CD4-positive, alpha-beta T cell treated with Interleukin-1 beta for 1 hour (primary cell): ENCODE results near the gene XIRP1.
"Not testable (repeated sequence)": the region's sequence is repeated elsewhere in the genome, so short reads cannot be mapped to it uniquely, and the experiment has no call there.

Experiments used
- DNase-seq, 2 donors: peaks; one replicate each; pipeline ENCODE4 v3.0.0-alpha.2; 2020 to 2022

XIRP1 gene, protein sequence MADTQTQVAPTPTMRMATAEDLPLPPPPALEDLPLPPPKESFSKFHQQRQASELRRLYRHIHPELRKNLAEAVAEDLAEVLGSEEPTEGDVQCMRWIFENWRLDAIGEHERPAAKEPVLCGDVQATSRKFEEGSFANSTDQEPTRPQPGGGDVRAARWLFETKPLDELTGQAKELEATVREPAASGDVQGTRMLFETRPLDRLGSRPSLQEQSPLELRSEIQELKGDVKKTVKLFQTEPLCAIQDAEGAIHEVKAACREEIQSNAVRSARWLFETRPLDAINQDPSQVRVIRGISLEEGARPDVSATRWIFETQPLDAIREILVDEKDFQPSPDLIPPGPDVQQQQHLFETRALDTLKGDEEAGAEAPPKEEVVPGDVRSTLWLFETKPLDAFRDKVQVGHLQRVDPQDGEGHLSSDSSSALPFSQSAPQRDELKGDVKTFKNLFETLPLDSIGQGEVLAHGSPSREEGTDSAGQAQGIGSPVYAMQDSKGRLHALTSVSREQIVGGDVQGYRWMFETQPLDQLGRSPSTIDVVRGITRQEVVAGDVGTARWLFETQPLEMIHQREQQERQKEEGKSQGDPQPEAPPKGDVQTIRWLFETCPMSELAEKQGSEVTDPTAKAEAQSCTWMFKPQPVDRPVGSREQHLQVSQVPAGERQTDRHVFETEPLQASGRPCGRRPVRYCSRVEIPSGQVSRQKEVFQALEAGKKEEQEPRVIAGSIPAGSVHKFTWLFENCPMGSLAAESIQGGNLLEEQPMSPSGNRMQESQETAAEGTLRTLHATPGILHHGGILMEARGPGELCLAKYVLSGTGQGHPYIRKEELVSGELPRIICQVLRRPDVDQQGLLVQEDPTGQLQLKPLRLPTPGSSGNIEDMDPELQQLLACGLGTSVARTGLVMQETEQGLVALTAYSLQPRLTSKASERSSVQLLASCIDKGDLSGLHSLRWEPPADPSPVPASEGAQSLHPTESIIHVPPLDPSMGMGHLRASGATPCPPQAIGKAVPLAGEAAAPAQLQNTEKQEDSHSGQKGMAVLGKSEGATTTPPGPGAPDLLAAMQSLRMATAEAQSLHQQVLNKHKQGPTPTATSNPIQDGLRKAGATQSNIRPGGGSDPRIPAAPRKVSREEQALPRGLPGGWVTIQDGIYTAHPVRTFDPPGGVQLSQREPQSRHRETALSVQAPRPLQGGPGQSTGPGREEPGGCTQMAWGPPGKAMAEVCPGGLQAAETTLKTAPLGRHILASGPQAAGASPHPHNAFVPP (N-terminal part only)

DNA sequence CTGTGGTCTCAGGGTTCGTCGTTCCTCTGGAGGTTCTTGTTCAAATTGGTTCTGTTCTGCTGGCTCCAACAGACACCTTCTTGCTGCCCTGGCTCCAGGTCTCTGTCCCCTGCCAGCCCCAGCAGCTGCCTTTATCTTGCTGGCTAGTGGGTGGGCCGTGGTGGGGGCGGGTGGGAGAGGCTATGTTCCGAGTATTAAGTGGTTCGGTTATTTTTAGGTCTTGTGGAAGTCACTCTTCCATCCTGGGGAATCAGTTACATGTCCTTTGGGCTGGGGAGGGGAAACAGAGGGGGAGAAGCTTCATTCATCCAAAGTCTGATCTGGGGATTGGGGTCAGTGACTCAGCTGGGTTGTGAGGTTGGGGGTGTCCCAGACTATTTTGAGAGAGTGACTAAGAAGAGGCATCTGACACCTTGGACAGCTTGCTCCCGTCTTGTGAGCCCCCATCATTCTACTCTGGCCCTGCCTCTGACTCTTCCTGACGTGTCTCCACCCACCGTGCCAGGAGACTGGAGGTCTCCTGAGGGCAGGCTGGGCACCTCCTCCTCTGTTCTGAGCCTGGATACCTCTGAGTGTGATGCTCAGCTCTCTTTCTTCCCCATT, at the start of gene XIRP1:
Gene XIRP1 (minus strand): TSS at position 106 of the 603 bp plus-strand sequence. CDS start 3,150 bp downstream, outside the sequence.
- no peak for DNase-seq

DNA sequence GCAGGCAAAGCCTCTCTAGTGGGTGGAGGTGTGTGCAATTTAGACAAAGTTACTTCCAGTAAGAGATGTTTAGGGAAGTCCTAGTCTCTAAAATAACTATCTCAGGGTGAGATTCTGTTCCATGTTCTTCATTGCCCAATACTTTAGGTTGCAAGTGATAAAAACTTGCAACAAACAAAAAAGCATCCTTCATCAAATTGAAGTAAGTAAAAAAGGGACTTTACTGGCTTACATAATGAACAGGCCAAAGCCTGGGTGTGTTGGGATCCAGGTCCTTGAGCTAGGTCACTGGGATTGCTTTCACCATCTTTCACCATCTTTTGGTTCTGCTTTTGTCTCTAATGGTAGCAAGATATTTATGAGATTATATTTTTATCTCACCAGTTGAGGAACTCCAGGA, 49.2 kb upstream of the XIRP1 start:
- DNase-seq = peak in 1 of 2 donors; percentile 14

DNA sequence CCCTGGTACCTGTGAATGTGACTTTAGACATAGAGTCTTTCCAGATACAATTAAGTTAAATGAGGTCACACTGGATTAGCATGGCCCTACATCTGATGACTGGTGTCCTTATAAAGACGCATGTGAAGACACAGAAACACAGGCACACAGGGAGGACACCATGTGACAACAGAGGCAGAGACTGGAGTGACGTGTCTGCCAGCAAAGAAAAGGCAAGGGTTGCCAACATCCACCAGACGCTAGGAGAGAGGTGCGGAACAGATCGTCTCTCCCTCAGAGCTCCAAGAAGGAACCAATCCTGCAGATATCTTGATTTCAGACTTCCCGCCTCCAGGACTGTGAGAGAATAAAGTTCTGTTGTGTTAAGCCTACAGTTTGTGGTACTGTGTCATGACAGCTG, 44.6 kb upstream of the XIRP1 start:
- no peak for DNase-seq

DNA sequence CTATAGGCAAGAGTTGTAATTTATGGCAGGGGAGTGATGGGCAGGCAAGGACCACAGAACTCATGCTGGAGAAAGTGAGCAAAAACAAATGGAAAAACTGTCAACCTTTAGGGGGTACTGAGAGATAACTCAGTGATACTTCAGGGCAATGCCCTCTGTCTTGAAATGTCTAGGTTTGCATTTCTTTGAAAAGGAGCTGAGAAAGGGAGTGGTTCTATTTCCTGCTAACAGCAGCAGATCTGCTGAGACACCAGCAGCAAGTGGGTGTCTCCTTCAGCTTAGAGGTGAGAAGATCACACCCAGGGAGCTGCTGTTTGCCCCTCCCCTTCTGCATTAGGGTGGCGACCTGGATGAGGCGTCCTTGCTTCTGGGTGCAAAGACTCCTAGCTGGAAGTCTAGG, 42.3 kb upstream of the XIRP1 start:
- peak; percentile 42 to 60 for DNase-seq

DNA sequence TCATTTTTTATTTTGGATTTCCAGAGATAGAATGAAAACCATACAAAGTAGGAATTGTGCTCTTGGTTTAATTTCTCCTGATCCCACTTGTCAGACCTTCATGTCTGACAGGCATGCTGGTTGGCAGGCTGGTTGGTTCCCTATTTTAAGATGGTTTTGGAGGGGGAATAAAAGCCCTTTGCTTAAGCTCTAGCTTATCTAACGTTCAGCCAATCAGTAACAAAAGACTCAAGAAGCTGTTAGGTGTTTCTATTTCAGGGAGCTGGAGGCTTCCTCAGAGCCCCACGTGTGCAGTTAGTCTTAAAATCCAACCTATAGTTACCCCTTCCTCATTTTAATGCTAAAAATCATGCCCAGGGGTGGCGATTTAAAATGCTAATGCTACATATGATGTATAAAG, 40.5 kb upstream of the XIRP1 start:
- no peak for DNase-seq

DNA sequence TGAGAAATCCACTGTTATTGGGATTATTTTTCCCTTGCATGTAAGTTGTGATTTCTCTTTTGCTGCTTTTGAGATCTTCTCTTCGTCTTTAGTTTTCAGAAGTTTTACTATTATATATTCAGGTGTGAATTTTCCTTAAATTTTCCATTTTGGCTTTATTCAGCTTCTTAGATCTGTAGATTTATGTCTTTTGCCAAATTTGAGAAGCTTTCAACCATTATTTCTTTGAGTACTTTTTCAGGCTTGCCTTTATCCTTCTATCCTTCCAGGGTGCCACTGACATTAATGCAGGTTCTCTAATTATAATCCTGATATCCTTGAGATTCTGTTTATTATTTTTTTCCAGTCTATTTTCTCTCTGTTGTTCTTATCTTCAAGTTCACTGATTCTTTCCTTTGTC, 38.1 kb upstream of the XIRP1 start:
- no peak for DNase-seq

DNA sequence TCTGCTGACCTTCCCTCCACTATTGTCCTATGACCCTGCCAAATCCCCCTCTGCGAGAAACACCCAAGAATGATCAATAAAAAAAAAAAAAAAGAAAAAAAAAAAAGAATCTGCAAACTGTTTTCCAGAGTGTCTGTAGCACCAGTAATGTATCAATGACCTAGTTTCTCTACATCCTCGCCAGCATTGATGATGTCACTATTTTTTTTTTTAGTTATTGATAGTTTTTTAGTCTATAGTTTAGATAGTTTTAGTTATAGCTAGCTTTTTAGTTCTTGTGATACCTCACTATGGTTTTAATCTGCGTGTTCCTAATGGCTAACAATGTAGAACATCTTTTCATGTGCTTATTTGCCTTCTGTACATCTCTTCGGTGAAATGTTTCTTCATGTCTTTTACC, 36.1 kb upstream of the XIRP1 start:
- no peak for DNase-seq

DNA sequence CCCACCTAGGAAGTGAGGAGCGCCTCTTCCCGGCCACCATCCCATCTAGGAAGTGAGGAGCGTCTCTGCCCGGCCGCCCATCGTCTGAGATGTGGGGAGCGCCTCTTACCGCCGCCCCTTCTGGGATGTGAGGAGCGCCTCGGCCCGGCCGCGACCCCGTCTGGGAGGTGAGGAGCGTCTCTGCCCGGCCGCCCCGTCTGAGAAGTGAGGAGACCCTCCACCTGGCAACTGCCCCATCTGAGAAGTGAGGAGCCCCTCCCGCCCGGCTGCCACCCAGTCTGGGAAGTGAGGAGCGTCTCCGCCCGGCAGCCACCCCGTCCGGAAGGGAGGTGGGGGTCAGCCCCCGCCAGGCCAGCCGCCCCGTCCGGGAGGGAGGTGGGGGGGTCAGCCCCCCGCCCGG, 35.2 kb upstream of the XIRP1 start:
- not testable (repeated sequence) for DNase-seq

DNA sequence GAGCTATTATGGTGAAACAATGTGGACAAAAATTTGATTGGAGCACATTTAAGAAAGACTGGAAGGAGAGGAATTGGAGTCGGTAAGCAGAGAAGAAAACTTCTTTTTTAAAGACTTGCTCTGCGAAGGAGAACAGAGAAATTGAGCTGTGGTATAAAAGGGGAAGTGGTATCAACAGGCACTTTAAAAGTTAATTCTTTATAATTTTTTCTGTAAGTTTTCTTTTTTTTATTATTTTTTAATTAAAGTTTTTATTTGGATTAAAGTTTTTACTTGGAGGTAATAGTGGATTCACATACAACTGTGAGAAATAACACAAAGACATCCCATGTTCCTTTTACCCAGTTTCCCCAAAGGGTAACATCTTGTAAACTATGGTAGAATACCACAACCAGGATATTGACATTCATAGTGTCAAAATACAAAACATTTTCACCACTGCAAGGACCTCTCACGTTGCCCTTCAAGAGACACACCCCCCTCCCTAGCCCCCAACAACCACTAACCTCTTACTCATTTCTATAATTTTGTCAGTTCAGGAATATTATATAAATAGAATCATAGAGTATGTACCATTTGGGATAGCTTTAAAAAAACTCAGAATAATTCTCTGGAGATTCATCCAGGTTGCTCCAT, 33.8 kb upstream of the XIRP1 start:
- no peak for DNase-seq

DNA sequence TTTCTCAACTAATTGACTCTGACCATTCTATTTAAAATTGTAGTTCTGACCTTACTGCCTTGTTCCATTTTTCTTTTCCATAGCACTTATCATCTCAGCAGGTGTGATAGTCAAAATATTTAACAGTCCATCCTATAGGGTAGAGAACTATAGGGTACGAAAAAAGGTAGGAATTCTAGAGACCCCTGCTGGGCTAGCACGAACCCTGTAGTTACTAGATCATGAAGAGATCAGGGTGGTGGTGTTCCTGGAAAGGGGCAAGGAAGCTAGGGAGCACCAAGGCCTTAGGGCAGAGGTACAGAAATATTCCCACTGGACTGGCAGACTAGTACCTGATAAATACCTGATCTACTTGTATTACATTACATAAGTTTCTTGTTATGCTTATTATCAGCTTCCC, 31.9 kb upstream of the XIRP1 start:
- no peak for DNase-seq

DNA sequence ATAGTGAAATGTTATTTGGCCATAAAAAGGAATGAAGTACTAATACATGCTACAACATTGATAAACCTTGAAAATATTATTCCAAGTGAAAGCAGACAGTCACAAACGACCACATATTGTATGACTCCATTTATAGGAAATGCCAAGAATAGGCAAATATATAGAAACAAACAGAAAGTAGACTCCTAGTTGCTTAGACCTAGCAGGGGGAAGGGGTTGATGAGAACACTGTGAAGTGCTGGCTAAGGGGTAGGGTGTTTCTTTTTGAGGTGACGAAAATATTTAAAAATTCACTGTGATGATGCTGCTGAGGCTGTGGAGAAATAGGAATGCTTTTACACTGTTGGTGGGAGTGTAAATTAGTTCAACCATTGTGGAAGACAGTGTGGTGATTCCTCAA, 30.5 kb upstream of the XIRP1 start:
- DNase-seq = no peak

DNA sequence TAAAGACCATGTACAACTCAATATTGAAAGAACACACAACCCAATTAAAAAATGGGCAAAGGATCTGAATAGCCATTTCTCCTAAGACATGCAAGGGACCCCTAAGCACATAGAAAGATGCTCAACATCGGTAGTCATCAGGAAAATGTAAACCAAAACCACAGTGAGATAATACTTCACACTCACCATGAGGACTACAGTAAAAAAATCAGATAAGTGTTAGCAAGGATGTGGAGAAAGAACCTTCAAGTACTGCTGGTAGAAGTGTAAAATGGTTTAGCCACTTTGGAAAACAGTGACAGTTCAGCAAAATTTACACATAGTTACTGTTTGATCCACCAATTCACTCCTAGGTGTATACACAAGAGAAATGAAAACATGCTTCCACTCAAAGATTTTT, 30.1 kb upstream of the XIRP1 start:
- DNase-seq = peak in 1 of 2 donors; percentile 24

DNA sequence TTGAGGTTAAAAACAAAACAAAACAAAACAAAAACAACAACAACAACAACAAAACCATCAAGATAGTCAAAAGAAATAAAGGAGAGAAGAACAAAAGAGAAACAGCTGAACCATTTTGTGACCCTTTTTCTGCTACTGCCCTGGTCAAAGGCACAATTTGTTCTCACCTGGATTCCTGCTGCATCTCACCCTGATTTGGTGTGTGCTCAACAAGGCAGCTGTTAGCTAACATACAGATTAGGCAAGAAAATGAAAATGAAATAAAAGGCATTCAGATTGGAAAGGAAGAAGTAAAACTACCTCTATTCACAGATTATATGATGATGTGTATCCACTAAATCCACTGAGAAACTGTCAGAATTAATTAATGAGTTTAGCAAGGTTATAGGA, 28.7 kb upstream of the XIRP1 start:
- no peak for DNase-seq

DNA sequence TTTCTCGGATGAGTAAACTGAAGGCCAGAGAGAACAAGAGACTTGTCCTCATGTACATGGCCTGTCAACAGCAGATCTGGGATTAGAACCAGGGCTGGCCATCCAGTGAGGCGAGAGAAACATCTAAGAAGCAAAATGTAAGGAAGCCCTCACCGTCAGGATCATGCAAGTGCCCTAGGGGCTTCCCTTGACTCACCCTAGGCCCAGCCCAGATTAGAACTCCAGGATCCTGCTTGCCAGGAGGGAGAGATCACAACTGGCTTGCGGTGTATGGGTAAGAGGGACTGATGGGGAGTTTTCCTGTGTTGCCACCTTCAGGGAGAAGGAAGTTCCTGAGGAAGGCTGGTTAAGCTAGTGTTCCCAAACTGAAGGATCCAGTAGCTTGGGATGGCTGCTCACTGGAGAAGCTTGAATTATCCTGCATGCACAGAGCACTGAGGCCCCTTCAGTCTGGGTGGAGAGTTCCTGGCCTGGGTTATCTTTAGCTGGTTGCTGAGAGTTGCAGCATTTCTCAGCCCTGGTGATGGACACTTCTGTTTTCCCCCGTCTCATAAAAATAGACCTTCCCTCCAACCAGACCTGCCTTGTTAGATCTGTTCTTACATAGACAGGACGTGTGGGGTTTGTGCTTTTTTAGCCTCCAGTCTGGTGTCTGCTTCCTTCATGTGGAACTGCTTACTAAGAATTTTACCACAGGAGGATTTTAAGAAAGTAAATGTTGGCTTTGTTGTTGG, 28.2 kb upstream of the XIRP1 start:
- no peak for DNase-seq

DNA sequence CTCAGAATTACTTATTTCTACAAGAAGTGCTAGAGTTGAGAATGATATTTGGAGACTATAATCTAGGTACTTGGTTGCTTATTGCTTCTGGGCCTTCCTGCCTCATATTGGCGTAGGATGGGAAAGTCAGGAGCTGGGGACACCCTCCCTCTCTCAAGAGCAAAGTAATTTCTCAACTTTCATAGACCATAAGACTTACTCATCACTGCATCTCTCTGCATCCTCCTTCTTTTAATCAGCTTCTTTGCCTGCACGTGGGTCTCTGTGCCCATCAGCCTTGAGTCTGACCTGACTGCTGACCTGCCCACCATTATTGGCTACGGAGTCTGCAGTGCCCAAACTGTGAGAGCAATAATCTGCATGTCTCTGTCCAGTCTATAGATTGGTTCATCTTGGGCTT, 27.3 kb upstream of the XIRP1 start:
- DNase-seq = no peak

DNA sequence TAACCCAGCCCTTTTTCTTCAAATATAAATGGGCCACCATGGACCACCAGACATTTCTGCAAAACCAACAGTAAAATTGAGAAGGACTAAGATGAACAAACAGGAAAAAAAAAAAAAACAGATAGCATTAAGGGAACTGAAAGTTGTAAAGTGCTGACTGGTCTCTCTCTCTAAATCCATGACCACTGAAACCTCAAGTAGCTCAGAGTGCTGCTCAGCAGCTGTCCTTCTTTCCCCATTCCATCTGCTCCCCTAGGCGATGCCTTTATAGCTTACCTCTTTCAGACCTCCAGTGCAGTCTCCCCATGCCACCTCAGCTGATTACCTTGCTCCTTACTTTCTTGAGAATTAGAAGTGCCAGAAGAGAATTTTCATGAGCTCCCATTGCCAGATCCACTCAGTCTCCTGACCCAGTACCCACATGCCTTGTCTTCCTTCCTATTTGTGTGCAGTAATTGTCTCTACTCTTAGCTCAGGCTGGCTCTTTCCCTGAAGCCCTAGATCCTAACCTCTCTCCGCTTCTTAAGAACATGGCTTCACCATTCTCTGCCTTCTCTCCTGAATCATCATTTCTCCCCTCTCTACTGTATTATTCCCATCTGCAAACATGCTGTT, 23.9 kb upstream of the XIRP1 start:
- DNase-seq = peak in 1 of 2 donors; percentile 36

DNA sequence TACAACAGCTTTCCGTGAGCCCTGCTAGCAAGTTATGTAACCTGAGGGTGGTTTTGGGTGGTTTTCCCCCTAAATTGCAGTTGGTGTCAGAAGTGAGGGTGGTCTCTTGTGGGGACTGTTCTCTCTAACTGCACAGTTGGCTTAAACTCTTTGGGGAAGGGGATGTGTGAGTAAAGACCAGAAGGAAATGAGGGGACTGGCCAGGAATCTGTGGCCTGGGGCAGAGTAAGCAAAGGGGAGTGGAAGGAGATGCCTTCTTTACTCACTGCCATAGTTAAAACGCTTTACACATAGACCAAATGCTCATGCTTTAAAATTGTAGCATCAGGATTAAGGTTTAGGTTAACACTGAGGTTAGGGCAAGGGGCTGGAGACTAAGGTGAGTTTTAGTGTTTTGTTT, 21.2 kb upstream of the XIRP1 start:
- DNase-seq = no peak

DNA sequence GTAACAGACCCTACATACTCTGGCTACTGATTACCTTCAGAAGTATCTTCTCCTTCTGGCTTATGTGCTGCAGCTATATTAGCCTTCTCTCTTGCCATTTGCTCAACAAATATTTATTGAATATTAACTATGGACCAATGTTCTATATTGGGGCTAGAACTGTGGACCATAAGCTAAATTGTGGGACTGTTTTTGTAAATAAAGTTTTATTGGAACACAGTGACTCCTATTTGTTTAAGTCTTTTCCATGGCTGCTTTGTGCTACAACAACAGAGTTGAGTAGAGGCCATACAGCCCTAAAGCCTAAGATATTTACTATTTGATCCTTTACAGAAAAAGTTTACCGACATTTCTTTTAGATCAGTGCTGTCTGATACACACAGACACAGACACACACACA, 20.3 kb upstream of the XIRP1 start:
- DNase-seq = no peak

DNA sequence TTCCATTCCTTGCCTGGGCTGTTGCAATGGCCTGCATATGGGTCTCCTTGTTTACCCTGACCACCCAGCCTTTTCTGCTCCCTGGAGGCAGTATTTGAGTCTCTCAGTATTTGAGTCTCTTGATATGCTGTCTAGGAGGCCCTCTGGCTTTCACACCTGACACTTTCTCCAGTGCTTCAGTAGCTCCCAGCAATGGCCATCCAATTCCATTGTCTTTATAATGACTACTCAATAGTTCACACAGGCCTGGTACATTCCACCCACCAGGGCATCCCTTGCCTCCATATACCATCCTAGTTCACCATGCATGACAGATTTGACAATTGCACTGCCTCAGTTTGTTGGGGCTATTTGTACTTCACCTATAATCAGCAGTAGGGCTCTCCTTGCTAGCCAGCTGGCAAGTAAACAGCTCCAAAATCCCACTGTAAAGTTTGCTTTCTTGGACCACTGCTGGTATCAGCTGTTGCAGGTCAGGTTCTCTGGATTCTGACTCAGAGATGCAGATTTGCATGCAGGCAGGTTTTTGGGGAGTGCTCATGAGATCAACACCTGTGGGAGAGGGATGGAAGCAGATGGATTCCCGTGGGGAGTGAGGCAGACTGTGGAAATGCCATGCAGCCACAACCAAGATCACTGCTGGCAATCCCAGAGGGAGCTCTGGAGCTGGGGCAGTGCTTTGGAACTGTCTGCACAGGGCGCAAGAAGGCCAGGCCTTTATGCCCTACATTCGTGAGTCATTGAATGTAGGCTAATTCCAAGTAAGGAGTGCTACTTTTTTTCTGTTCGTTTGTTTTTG, 19.1 kb upstream of the XIRP1 start:
- DNase-seq = no peak

DNA sequence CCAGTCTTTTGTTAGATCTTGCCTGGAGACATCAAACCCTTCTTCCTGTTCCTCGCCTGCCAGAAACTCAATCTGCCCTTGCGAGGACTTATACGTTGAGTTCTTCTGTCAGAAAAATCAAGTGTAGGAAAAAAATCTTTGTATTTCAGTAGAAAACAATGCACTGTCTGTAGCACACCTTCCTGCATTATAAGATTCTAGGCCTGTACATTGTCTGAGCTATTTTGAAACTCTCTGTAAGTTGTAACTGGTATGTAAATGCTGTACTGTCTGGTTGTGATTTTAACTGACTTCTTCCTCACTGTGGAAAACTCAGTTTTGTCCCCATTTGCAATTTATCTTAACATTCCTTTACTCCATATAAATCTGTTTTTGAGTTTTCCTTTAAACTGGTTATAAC, 17.7 kb upstream of the XIRP1 start:
- no peak for DNase-seq
